Mesothelial cell of epicardium (in vitro differentiated cells): Measurements from ENCODE around the gene GFOD1. TPM values are rescaled to one million over a fixed set of nuclear protein-coding genes. Genes with fewer than 3 reads are reported as not detected.

Source experiments
- DNase-seq, 2 experiments: peaks; one replicate each; pipeline ENCODE4 v3.0.0; 2021; ENCODE audit warnings: low spot score in 2 of 2; ENCODE audit not compliant: unreplicated experiment in 2 of 2
- H3K27ac Mint-ChIP-seq: 2 replicates; pipeline ENCODE4 v1.8.0; 2021; ENCODE audit warnings: mixed read lengths
- H3K27me3 Mint-ChIP-seq: 2 replicates; pipeline ENCODE4 v1.8.0; 2021; ENCODE audit warnings: low read depth, mixed read lengths
- H3K36me3 Mint-ChIP-seq: 2 replicates; pipeline ENCODE4 v1.8.0; 2021; ENCODE audit warnings: mixed read lengths
- H3K4me1 Mint-ChIP-seq: 2 replicates; pipeline ENCODE4 v1.8.0; 2021; ENCODE audit warnings: mixed read lengths
- H3K4me3 Mint-ChIP-seq: 2 replicates; pipeline ENCODE4 v1.8.0; 2021; ENCODE audit warnings: mild to moderate bottlenecking, moderate library complexity, mixed read lengths
- H3K9me3 Mint-ChIP-seq: 2 replicates; pipeline ENCODE4 v1.8.0; 2021; ENCODE audit warnings: mixed read lengths
- total RNA-seq: library from RNA; stranded (reverse); gene quantifications from 3 replicates; pipeline ENCODE4 v1.2.1, GENCODE V29; 2021
- TF ChIP-seq, protein P1 (sequence below): fragments of 200-600 bp; sonication (generic); IDR thresholded peaks from one replicate; pipeline ENCODE4 v1.5.0; 2021; ENCODE audit warnings: antibody characterized with exemption; ENCODE audit not compliant: unreplicated experiment

The GFOD1 gene
- total RNA-seq, 1 donor from 2014 or later: 4.8 TPM

DNA sequence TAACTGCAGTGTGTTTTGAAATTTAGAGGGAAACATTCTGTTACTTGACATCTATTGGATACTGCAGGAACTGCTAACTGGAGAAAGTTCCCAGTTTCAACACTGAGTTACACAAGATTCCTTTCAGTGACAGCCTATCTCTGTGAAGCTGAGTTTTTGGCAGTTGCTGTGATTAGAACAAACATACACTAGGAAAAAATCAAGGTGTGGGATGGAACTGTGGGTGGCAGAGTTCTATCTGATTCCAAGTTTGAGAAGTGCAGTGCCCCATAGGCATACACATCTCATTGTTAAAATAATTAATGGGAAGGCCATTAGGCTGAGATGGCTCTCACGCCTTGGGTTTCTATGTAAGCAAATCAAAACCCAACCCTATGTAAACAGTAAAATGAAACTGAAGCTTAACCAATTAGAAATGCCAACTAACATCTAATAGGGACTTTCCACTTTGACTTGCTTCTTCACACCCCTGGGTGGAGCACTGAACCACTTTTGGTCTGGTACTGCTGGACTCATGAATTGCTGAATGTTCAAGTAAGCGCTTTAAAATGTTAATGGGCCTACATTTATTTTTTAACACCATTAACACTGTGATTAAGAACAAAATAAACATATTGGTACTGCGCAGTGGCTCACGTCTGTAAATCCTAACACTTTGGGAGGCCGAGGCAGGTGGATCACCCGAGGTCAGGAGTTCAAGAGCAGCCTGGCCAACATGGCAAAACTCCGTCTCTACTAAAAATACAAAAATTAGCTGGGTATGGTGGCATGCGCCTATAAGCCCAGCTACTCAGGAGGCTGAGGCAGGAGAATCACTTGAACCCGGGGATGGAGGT, 103.9 kb downstream of the GFOD1 start:
- no peak overlapping the region for H3K27ac Mint-ChIP-seq
- H3K4me1 Mint-ChIP-seq: peaks cover 13% of the 10 kb centered on the region
- no peak for DNase-seq
- no peak overlapping the region for H3K4me3 Mint-ChIP-seq
- H3K9me3 Mint-ChIP-seq: peaks cover 8% of the 10 kb centered on the region
- no peaks in the 10 kb centered on the region for H3K36me3 Mint-ChIP-seq
- no peaks in the 10 kb centered on the region for H3K27me3 Mint-ChIP-seq
- TF ChIP-seq, protein P1, sequence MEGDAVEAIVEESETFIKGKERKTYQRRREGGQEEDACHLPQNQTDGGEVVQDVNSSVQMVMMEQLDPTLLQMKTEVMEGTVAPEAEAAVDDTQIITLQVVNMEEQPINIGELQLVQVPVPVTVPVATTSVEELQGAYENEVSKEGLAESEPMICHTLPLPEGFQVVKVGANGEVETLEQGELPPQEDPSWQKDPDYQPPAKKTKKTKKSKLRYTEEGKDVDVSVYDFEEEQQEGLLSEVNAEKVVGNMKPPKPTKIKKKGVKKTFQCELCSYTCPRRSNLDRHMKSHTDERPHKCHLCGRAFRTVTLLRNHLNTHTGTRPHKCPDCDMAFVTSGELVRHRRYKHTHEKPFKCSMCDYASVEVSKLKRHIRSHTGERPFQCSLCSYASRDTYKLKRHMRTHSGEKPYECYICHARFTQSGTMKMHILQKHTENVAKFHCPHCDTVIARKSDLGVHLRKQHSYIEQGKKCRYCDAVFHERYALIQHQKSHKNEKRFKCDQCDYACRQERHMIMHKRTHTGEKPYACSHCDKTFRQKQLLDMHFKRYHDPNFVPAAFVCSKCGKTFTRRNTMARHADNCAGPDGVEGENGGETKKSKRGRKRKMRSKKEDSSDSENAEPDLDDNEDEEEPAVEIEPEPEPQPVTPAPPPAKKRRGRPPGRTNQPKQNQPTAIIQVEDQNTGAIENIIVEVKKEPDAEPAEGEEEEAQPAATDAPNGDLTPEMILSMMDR: no peak

DNA sequence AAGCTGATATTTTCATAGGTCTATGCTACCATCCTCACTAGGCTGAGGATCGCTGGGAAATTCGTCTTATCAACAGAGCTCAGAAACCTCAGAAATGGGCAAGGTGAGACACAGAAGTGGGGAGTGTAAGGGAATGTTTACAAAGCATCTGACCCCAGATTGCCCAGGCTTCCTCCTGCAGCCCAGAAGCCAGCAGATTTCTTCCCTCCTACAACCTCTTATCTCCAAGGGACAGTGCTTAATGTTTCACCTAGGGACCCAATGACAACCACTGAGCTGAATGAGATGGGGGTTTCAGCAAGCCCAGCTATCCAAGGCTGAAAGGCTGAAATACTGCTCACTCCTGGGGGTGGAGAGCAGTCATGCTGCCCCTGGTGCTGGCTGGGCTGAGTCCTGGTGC, 106.6 kb downstream of the GFOD1 start:
- peaks cover 5% of the 10 kb centered on the region for H3K27me3 Mint-ChIP-seq
- H3K9me3 Mint-ChIP-seq: no peaks in the 10 kb centered on the region
- peaks cover 13% of the 10 kb centered on the region for H3K4me1 Mint-ChIP-seq
- no peaks in the 10 kb centered on the region for H3K36me3 Mint-ChIP-seq
- no peak overlapping the region for H3K4me3 Mint-ChIP-seq
- no peak for DNase-seq
- TF ChIP-seq, protein P1: no peak
- H3K27ac Mint-ChIP-seq: no peak overlapping the region

DNA sequence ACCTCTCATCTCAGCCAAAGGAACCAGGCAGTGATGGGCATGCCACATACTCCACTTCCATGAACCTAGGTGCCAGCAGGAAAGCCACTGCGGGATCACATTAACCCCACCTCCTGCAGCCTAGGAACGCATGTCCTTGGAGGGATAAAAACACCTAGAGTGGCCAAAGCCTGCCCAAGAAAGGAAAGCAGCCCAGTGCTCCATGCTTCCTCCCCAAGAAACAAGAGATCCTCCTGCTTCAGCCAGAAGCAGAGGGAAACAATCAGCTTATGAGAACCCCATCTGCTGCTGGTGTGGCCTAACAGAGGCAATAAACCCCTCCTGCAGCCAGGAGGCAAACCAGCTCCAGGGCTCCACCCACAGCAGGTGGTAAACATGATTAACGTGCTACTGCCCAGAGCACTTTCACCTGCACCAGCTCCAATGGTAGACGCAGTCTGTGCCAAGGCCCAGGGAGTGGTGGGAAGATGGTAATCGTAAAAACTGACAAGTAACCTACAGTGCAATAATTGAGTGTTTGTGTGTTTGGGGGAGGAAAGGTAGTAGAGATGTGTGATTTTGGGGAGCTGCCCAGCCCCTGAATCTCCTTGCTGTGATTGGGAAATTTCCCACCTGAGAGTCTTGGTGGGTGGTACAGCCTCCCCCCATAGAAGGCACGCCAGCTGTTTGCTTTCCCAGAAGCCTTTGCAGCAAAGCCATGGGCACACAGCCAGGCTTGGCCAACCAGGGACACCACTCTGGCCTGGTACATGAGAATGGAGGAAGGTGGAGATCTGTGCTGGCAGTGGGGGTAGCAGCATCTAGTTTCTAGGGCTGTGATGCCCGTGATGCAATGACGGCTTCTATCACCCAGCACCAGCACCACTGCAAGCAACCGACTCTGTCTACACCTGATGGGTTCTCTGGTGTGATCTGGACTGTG, 108.5 kb downstream of the GFOD1 start:
- no peak for DNase-seq
- Mint-ChIP-seq H3K27me3 (peaks cover 5% of the 10 kb centered on the region), H3K4me3 (no peak overlapping the region), H3K36me3 (no peaks in the 10 kb centered on the region), H3K27ac (no peak overlapping the region), H3K4me1 (peaks cover 13% of the 10 kb centered on the region), H3K9me3 (no peaks in the 10 kb centered on the region)
- TF ChIP-seq, protein P1: no peak

DNA sequence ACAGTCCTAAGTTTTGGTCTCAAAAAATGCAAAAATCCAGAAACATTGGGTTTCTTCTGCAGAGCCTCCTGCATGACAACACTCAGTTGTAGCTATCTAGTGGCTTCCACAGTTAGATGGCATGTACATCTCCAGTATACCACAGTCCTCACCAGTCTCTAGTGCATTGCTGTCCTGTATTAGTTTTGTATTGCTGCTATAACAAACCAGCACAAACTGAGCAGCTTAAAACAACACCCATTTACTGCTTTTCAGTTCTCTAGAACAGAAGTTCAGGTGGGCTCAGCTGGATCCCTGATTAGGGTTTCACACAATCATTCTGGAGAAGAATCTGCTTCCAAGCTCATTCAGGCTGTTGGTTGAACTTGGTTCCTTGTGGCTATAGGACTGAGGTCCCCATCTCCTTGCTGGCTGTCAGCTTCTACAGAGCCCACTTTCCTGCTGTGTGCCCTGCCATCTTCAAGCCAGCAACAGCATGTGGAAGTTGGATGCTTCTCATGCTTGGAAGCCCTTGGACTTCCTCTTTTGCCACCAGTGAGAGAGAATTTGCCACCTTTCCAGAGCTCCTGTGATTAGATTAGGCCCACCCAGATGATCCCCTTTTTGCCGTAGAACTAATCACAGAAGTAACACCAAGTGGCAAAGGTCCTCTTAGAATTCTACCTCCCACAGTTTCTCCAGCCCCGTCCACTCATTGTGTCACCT, 110.2 kb downstream of the GFOD1 start:
- H3K27ac Mint-ChIP-seq: no peak overlapping the region
- H3K4me3 Mint-ChIP-seq: no peak overlapping the region
- TF ChIP-seq, protein P1: no peak
- no peaks in the 10 kb centered on the region for H3K9me3 Mint-ChIP-seq
- H3K27me3 Mint-ChIP-seq: peaks cover 6% of the 10 kb centered on the region
- DNase-seq: no peak
- H3K4me1 Mint-ChIP-seq: peaks cover 28% of the 10 kb centered on the region
- no peaks in the 10 kb centered on the region for H3K36me3 Mint-ChIP-seq

DNA sequence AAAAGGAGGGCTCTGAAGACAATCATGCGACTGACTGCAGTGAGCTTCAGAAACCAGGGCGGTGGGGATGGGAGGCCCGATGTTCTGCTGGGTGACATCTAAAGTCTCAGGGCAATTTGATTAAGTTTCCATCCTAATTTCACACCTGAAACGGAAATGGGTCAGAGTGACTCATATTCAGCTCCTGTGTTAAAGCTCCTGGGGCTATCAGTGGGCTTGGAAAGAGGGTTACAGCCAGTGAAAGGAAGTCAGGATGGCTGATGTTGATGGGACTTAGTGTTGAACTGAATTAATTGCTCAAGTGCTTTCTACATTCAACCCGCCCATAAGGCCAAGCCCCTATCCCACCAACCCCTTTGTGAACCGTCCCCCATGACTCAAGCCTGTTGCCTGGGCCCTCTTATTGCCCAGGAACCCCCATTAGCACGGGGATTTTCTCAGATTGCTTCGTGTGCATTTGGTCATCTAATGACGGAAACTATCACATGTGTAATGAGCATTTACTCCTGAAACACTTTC, 112.0 kb downstream of the GFOD1 start:
- TF ChIP-seq, protein P1: no peak
- peaks cover 6% of the 10 kb centered on the region for H3K27me3 Mint-ChIP-seq
- H3K27ac Mint-ChIP-seq: no peak overlapping the region
- no peaks in the 10 kb centered on the region for H3K36me3 Mint-ChIP-seq
- H3K4me3 Mint-ChIP-seq: no peak overlapping the region
- peaks cover 30% of the 10 kb centered on the region for H3K4me1 Mint-ChIP-seq
- no peak for DNase-seq
- no peaks in the 10 kb centered on the region for H3K9me3 Mint-ChIP-seq
